Stomach (tissue), 4 donors: ENCODE data around the gene GTSE1.

Source experiments
- POLR2AphosphoS5 ChIP-seq, 3 donors: sonication (generic); formaldehyde crosslinking; IDR thresholded peaks; one replicate each; pipeline ENCODE4 v1.6.1; 2016; ENCODE audit warnings: antibody characterized with exemption in 3 of 3
- TF ChIP-seq, protein P1 (sequence below), 7 experiments: fragments of 450-650 bp in 4 of 7; fragments of 200-600 bp in 3 of 7; sonication (generic) in 3 of 7; IDR thresholded peaks; one replicate each; pipeline ENCODE4 v1.5.1; 2016 to 2019; ENCODE audit warnings: antibody characterized with exemption in 7 of 7, control low read depth in 2 of 7, mild to moderate bottlenecking in 1 of 7

DNA sequence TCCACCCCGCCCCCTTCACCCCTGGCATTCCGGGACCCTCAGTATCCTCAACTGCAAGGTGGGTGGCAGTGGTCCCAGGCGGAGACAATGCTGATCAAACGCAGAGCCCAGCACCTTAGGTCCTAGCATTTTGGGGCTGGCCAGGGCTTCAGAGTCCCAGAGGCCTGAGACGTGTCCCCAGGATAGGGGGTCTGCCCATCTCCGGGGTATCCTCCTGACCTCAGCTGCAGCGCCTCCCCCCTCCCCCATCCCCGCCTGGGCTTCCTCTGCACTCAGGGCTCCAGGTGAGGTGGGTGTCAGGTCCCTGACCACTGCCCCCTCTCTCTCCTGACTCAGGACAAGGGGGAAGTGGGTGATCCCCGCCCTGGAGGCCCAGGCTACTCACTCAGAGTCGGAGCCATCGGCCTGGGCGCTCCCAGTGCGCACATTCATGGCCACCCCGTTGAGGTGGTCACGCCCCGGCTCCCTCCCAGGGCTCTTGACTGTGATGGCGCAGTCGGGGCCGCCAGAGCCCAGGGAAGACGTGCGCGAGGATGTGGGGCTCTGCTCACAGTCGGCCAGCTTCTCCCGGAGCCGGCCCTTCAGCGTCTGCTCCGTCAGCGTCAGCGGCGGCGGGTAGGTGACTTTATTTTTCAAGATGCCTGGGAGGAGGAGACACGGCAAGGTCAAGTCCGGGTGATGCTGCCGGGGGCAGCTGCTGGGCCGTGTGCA is 67.1 kb downstream of the GTSE1 start:
- TF ChIP-seq, protein P1, sequence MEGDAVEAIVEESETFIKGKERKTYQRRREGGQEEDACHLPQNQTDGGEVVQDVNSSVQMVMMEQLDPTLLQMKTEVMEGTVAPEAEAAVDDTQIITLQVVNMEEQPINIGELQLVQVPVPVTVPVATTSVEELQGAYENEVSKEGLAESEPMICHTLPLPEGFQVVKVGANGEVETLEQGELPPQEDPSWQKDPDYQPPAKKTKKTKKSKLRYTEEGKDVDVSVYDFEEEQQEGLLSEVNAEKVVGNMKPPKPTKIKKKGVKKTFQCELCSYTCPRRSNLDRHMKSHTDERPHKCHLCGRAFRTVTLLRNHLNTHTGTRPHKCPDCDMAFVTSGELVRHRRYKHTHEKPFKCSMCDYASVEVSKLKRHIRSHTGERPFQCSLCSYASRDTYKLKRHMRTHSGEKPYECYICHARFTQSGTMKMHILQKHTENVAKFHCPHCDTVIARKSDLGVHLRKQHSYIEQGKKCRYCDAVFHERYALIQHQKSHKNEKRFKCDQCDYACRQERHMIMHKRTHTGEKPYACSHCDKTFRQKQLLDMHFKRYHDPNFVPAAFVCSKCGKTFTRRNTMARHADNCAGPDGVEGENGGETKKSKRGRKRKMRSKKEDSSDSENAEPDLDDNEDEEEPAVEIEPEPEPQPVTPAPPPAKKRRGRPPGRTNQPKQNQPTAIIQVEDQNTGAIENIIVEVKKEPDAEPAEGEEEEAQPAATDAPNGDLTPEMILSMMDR (IDR thresholded peaks at IDR 0.05) = no peak
- no peak for TF ChIP-seq POLR2AphosphoS5 (IDR thresholded peaks at IDR 0.05)
